WI38 (cell line): ENCODE measurements around the gene MGMT.

Experiments used
- H3K4me3 ChIP-seq: 2 replicates; pipeline ENCODE4 v1.5.1; 2011; ENCODE audit warnings: low read depth, mild to moderate bottlenecking, control low read depth, low read length
- TF ChIP-seq, protein P1 (sequence below): IDR thresholded peaks from 2 replicates; pipeline ENCODE4 v1.5.1; 2012; ENCODE audit warnings: low read depth, mild to moderate bottlenecking, control low read depth, low read length

The MGMT gene

DNA sequence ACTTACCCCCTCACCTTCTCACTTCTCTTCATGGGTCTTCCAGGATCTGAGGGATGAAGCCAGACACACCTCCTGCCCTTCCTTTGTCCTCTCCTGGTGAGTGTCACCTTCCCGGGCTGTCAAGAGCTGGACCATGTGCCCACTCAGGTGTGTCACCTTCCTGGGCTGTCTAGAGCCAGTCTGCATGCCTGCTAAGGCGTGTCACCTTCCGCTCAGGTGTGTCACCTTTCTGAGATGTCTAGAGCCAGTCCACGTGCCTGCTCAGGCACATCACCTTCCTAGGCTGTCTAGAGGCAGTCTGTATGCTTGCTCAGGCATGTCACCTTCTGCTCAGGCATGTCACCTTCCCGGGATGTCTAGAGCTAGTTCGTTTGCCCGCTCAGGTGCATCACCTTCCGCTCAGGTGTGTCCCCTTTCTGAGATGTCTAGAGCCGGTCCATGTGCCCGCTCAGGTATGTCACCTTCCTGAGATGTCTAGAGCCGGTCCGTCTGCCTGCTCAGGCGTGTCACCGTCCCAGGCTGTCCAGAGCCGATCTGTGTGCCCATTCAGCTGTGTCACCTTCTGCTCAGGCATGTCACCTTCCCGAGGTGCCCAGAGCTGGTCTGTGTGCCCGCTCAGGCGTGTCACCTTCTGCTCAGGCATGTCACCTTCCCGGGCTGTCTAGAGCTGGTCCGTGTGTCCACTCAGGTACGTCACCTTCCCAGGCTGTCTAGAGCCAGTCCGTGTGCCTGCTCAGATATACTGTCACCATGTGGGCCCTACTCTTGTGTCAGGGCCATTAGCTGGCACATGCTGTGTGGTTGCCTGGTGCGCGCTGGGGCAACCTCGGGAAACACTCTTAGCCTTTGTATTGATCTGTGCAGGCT is 251.7 kb downstream of the MGMT start:
- TF ChIP-seq, protein P1, sequence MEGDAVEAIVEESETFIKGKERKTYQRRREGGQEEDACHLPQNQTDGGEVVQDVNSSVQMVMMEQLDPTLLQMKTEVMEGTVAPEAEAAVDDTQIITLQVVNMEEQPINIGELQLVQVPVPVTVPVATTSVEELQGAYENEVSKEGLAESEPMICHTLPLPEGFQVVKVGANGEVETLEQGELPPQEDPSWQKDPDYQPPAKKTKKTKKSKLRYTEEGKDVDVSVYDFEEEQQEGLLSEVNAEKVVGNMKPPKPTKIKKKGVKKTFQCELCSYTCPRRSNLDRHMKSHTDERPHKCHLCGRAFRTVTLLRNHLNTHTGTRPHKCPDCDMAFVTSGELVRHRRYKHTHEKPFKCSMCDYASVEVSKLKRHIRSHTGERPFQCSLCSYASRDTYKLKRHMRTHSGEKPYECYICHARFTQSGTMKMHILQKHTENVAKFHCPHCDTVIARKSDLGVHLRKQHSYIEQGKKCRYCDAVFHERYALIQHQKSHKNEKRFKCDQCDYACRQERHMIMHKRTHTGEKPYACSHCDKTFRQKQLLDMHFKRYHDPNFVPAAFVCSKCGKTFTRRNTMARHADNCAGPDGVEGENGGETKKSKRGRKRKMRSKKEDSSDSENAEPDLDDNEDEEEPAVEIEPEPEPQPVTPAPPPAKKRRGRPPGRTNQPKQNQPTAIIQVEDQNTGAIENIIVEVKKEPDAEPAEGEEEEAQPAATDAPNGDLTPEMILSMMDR, result no peak

DNA sequence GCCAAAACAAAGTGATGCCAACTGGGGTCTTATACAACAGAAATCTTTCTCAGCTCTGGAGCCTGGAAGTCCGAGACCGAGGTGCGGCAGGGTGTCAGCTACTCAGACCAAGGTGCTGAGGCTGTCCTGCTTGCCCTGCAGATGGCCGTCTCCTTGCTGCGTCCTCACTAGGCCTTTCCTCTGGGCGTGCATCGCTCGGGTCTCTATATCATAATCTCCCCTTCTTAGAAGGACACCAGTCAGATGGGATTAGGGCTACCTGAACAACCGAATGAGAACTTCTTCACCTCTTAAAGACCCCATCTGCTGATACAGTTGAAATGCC is 252.3 kb downstream of the MGMT start:
- TF ChIP-seq, protein P1, result no peak
- H3K4me3 ChIP-seq, result no peak overlapping the region

More for the DNA sequence above, 251.7 kb downstream of the MGMT start:
- H3K4me3 ChIP-seq, result no peak overlapping the region

- H3K4me3 ChIP-seq, result no peak overlapping the region
- TF ChIP-seq, protein P1, result no peak
Observed at GRCh38 chr10:129719889-129720590, 253.0 kb downstream of the MGMT start.

- H3K4me3 ChIP-seq, result no peak overlapping the region
- TF ChIP-seq, protein P1, result no peak
Observed at GRCh38 chr10:129725011-129725410, 258.0 kb downstream of the MGMT start.

GRCh38 chr10:129725482-129725881 is 258.4 kb downstream of the MGMT start:
- TF ChIP-seq, protein P1, result no peak

GRCh38 chr10:129725890-129726631 is 259.0 kb downstream of the MGMT start:
- no peak overlapping the region for H3K4me3 ChIP-seq
- TF ChIP-seq, protein P1, result no peak

More at GRCh38 chr10:129725482-129725881, 258.4 kb downstream of the MGMT start:
- H3K4me3 ChIP-seq, result no peak overlapping the region
